Left lung (tissue), 10 donors: ENCODE results near the gene CUX1. TPM values are rescaled to one million over a fixed set of nuclear protein-coding genes. Genes with fewer than 3 reads are reported as not detected.

Experiments used
- ATAC-seq: fragments of 200-7000 bp; cut with Tn5 transposase; one replicate; pipeline ENCODE4 v1.9.1; 2020; ENCODE audit warnings: moderate library complexity
- DNase-seq, 4 donors: peaks; one replicate each; pipeline ENCODE4 v3.0.0-alpha.2; 2013 to 2020
- H3K27ac ChIP-seq, 2 donors: fragments of 200-600 bp; sonication (generic) in 1 of 2; one replicate each; pipeline versions ENCODE4 v1.5.0 to v1.8.0; 2020 to 2021
- H3K27me3 ChIP-seq, 2 donors: fragments of 200-600 bp; sonication (generic) in 1 of 2; one replicate each; pipeline versions ENCODE4 v1.5.0 to v1.8.0; 2020 to 2021
- H3K36me3 ChIP-seq, 2 donors: fragments of 200-600 bp; sonication (generic) in 1 of 2; one replicate each; pipeline versions ENCODE4 v1.5.0 to v1.8.0; 2020 to 2021
- H3K4me1 ChIP-seq, 2 donors: fragments of 200-600 bp; one replicate each; pipeline ENCODE4 v1.8.0; 2021
- H3K4me3 ChIP-seq, 2 donors: fragments of 200-600 bp; sonication (generic) in 1 of 2; one replicate each; pipeline versions ENCODE4 v1.5.0 to v1.8.0; 2020 to 2021; ENCODE audit warnings: mild to moderate bottlenecking in 1 of 2
- H3K9me3 ChIP-seq, 2 donors: fragments of 200-600 bp; sonication (generic) in 1 of 2; one replicate each; pipeline versions ENCODE4 v1.5.0 to v1.8.0; 2020 to 2021
- CTCF ChIP-seq, 2 donors: fragments of 200-600 bp; sonication (generic) in 1 of 2; IDR thresholded peaks; one replicate each; pipeline versions ENCODE4 v1.5.0 to v1.8.0; 2021; ENCODE audit warnings: antibody characterized with exemption in 2 of 2
- intact Hi-C, 2 donors: fragments of 100-400 bp; cut with DNase I; formaldehyde crosslinking; loops; one replicate each; pipeline versions ENCODE4 v1.11.2 to v1.14.2; 2022
- polyA plus RNA-seq, 6 donors: library from polyadenylated mRNA; unstranded; fragments of 120-200 nt; gene quantifications; one replicate each; pipeline ENCODE4 v1.2.1, GENCODE V29; 2013; ENCODE audit not compliant: insufficient read length in 6 of 6
- total RNA-seq, 2 donors: library from RNA; stranded (reverse); fragmentation: NEBNext Ultra II Directional; extraction: Animal tissue kit (Norgen Biotek cat#: 25700); gene quantifications; one replicate each; pipeline ENCODE4 v1.2.1, GENCODE V29; 2021
- donor health status: DM: no; HTN: yes; CAD: no.
- donor health status: DM: no; HTN: no; CAD: no.

The CUX1 gene
- total and polyA plus RNA-seq, 8 donors = 86.4 to 157 (median 96.4) TPM

GRCh38 chr7:102012941-102013461 is 195.6 kb downstream of the CUX1 start:
- no peaks in the 10 kb centered on the region for H3K9me3 ChIP-seq
- H3K27me3 ChIP-seq = no peaks in the 10 kb centered on the region
- H3K27ac ChIP-seq = no peak overlapping the region
- intact Hi-C loops = no loop called here
- no peaks in the 10 kb centered on the region for H3K4me1 ChIP-seq
- ATAC-seq = peak; percentile 48
- no peak overlapping the region for H3K4me3 ChIP-seq
- peaks cover 0 to 6% of the 10 kb centered on the region in 2 donors for H3K36me3 ChIP-seq
- no peak for TF ChIP-seq CTCF (IDR thresholded peaks at IDR 0.05)
- no peak for DNase-seq

DNA sequence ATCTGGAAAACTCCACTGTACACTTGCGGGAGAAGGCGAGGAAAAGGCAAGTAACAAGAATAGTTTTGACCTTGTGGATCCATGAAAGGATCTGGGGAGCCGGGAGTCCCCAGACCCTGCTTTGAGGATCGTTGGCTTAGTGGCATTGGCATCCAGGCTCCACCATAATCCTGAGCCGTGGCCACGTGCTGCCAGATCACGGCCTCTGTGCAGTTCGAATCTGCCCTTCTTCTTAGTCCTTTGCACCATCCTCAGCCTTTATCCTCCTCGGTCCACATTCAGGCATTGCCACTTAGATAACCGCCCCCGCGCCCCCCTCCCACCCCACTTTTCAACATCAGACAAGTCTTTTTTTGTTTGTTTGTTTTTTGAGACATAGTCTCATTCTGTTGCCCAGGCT is 201.4 kb downstream of the CUX1 start:
- Histone ChIP-seq H3K36me3 (peaks cover 0 to 13% of the 10 kb centered on the region in 2 donors), H3K27me3 (no peaks in the 10 kb centered on the region), H3K27ac (no peak overlapping the region), H3K4me3 (no peak overlapping the region), H3K4me1 (peaks cover 0 to 5% of the 10 kb centered on the region in 2 donors), H3K9me3 (no peaks in the 10 kb centered on the region)
- DNase-seq = no peak
- no peak for ATAC-seq
- intact Hi-C loops = no loop called here
- TF ChIP-seq CTCF (IDR thresholded peaks at IDR 0.05) = no peak

DNA sequence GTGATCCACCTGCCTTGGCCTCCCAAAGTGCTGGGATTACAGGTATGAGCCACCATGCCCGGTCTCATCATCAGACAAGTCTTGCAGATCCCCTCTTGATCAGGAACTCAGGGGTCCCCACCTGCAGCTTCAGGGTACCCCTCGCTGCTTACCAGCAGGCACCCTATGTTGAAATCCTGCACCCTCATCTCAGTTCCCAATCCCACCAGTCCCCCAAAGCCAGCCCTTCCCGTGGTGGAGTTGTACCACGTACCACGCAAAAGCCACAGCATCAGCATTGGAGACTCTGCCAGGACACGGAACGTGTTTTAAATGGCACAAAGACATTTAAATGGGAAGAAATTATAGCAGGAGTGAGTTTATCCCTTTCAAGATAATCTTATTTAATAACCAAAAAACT is 202.0 kb downstream of the CUX1 start:
- DNase-seq = no peak
- intact Hi-C loops = no loop called here
- Histone ChIP-seq H3K4me3 (no peak overlapping the region), H3K9me3 (no peaks in the 10 kb centered on the region), H3K27ac (no peak overlapping the region), H3K36me3 (peaks cover 0 to 8% of the 10 kb centered on the region in 2 donors), H3K27me3 (no peaks in the 10 kb centered on the region), H3K4me1 (peaks cover 0 to 11% of the 10 kb centered on the region in 2 donors)
- TF ChIP-seq CTCF (IDR thresholded peaks at IDR 0.05) = no peak
- ATAC-seq = no peak

DNA sequence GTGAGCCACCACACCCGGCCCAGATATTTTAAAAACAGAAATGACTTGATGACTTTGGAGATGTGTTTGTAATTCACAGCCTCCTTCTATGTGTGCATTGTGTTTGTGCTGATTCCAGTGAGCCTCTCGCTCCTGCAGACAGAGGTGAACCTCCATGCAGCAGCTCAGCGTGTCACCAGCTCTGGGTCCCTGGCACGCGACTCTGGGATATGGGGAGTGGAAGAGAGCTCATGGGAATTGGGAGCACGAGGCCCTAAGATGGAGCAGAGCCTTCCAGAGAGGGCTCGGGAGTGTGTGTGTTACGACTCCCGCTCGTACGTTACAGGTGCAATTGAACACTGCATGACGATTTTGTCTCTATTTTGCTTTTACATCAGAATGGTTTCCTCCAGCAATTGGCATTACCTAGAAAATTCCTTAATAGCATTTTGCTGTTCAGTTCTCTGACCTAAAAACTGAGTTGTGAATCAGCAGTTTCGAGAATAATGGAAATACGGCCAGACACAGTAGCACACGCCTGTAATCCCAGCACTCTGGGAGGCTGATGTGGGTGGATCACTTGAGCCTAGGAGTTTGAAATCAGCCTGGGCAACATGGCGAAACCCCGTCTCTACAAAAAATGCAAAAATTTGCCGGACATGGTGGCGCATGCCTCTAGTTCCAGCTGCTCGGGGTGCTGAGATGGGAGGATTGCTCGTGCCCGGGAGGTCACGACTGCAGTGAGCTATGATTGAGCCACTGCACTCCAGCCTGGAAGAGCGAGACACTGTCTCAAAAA is 204.6 kb downstream of the CUX1 start:
- Histone ChIP-seq H3K36me3 (peaks cover 0 to 7% of the 10 kb centered on the region in 2 donors), H3K4me3 (no peak overlapping the region), H3K9me3 (no peaks in the 10 kb centered on the region), H3K27me3 (no peaks in the 10 kb centered on the region), H3K4me1 (peaks cover 0 to 17% of the 10 kb centered on the region in 2 donors), H3K27ac (no peak overlapping the region)
- intact Hi-C loops = no loop called here
- TF ChIP-seq CTCF (IDR thresholded peaks at IDR 0.05) = peak in 1 of 2 donors; percentile 7
- no peak for DNase-seq
- ATAC-seq = no peak

DNA sequence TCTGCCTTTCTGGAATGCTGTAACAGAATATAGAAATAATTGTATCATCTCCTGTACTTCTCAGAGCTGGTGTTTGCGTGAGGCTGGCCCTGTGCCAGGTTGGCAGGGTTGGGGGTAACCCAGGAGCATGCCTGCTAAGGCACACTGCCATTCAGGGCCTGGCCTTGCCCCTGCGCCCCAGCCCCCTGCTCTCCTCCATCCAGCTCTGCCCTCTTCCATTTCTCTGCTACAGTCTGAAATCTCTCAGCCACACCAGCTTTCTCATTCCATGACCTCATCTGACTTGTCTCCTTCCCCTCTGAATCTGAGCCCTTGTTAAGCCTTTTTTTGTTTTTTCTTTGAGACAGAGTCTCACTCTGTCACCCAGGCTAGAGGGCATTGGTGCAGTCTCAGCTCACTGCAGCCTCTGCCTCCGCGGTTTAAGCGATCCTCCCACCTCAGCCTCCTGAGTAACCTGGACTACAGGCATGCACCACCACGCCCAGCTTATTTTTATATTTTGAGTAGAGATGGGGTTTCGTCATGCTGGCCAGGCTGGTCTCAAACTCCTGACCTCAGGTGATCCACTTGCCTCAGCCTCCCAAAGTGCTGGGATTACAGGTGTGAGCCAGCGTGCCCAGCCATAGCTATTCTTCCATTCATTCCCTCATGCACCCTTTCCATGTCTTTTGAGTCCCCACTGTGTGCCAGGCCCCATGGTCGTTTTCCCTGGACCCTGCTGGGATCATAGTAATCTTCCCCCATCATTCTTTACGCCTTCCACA is 206.8 kb downstream of the CUX1 start:
- intact Hi-C loops = no loop called here
- H3K4me1 ChIP-seq = peaks cover 0 to 17% of the 10 kb centered on the region in 2 donors
- peaks cover 0 to 20% of the 10 kb centered on the region in 2 donors for H3K36me3 ChIP-seq
- no peak for TF ChIP-seq CTCF (IDR thresholded peaks at IDR 0.05)
- H3K9me3 ChIP-seq = no peaks in the 10 kb centered on the region
- no peak overlapping the region for H3K27ac ChIP-seq
- ATAC-seq (peak; percentile 15), DNase-seq (no peak)
- no peak overlapping the region for H3K4me3 ChIP-seq
- H3K27me3 ChIP-seq = no peaks in the 10 kb centered on the region
